Activated T-cell treated with anti-CD3 and anti-CD28 coated beads, Interleukin-2, amount 50 U/mL, for 4 hours (primary cell): ENCODE data around the gene PDZD2. TPM values are rescaled to one million over a fixed set of nuclear protein-coding genes. Genes with fewer than 3 reads are reported as not detected.

ENCODE experiments used
- ATAC-seq, 2 donors: fragments of 200-7000 bp; cut with Tn5 transposase; one replicate each; pipeline ENCODE4 v1.10.0; 2021
- DNase-seq: peaks from one replicate; pipeline ENCODE4 v3.0.0-alpha.2; 2020
- H3K27me3 Mint-ChIP-seq: one replicate; pipeline ENCODE4 v1.8.0; 2021; ENCODE audit warnings: low read depth, mixed read lengths
- H3K36me3 Mint-ChIP-seq: one replicate; pipeline ENCODE4 v1.8.0; 2022; ENCODE audit warnings: mixed read lengths; ENCODE audit not compliant: insufficient read depth
- H3K4me1 Mint-ChIP-seq: one replicate; pipeline ENCODE4 v1.8.0; 2021; ENCODE audit warnings: low read depth, mixed read lengths
- H3K4me3 Mint-ChIP-seq: one replicate; pipeline ENCODE4 v1.8.0; 2021; ENCODE audit warnings: mild to moderate bottlenecking, moderate library complexity, mixed read lengths
- H3K9me3 Mint-ChIP-seq: one replicate; pipeline ENCODE4 v1.8.0; 2021; ENCODE audit warnings: mixed read lengths
- total RNA-seq, 3 donors: library from RNA; stranded (reverse); gene quantifications; one replicate each; pipeline ENCODE4 v1.2.1, GENCODE V29; 2021

Gene PDZD2
- total RNA-seq, 3 donors from 2014 or later, result 0.03 to 0.24 (median 0.05) TPM

GRCh38 chr5:31937703-31938102, 298.8 kb downstream of the PDZD2 start:
- Mint-ChIP-seq H3K9me3 (no peaks in the 10 kb centered on the region), H3K36me3 (no peaks in the 10 kb centered on the region), H3K4me1 (no peaks in the 10 kb centered on the region), H3K27me3 (no peaks in the 10 kb centered on the region), H3K4me3 (no peak overlapping the region)
- DNase-seq, result no peak
- ATAC-seq, result no peak

- no peak overlapping the region for H3K4me3 Mint-ChIP-seq
- no peaks in the 10 kb centered on the region for H3K9me3 Mint-ChIP-seq
- H3K27me3 Mint-ChIP-seq, result no peaks in the 10 kb centered on the region
- no peak for DNase-seq
- H3K36me3 Mint-ChIP-seq, result no peaks in the 10 kb centered on the region
- no peaks in the 10 kb centered on the region for H3K4me1 Mint-ChIP-seq
- ATAC-seq, result no peak
Observed at GRCh38 chr5:31939151-31939550, 300.2 kb downstream of the PDZD2 start.

- H3K4me1 Mint-ChIP-seq, result no peaks in the 10 kb centered on the region
- H3K27me3 Mint-ChIP-seq, result no peaks in the 10 kb centered on the region
- no peak overlapping the region for H3K4me3 Mint-ChIP-seq
- H3K9me3 Mint-ChIP-seq, result no peaks in the 10 kb centered on the region
- no peak for ATAC-seq
- no peak for DNase-seq
- H3K36me3 Mint-ChIP-seq, result no peaks in the 10 kb centered on the region
Observed at GRCh38 chr5:31941151-31941755, 302.3 kb downstream of the PDZD2 start.

- H3K9me3 Mint-ChIP-seq, result no peaks in the 10 kb centered on the region
- H3K36me3 Mint-ChIP-seq, result no peaks in the 10 kb centered on the region
- no peak for ATAC-seq
- H3K4me3 Mint-ChIP-seq, result no peak overlapping the region
- DNase-seq, result no peak
- no peaks in the 10 kb centered on the region for H3K27me3 Mint-ChIP-seq
- H3K4me1 Mint-ChIP-seq, result no peaks in the 10 kb centered on the region
Observed at GRCh38 chr5:31942546-31942945, 303.6 kb downstream of the PDZD2 start.

GRCh38 chr5:31944684-31945445, 305.9 kb downstream of the PDZD2 start:
- H3K4me1 Mint-ChIP-seq, result no peaks in the 10 kb centered on the region
- no peaks in the 10 kb centered on the region for H3K27me3 Mint-ChIP-seq
- H3K36me3 Mint-ChIP-seq, result no peaks in the 10 kb centered on the region
- H3K4me3 Mint-ChIP-seq, result no peak overlapping the region
- DNase-seq (no peak), ATAC-seq (no peak)
- H3K9me3 Mint-ChIP-seq, result no peaks in the 10 kb centered on the region

- no peaks in the 10 kb centered on the region for H3K36me3 Mint-ChIP-seq
- no peak for DNase-seq
- H3K4me1 Mint-ChIP-seq, result no peaks in the 10 kb centered on the region
- no peaks in the 10 kb centered on the region for H3K27me3 Mint-ChIP-seq
- ATAC-seq, result no peak
- peaks cover 3% of the 10 kb centered on the region for H3K9me3 Mint-ChIP-seq
- H3K4me3 Mint-ChIP-seq, result no peak overlapping the region
Observed at GRCh38 chr5:31948006-31948405, 309.1 kb downstream of the PDZD2 start.

- ATAC-seq (no peak), DNase-seq (no peak)
- H3K4me1 Mint-ChIP-seq, result no peaks in the 10 kb centered on the region
- H3K36me3 Mint-ChIP-seq, result no peaks in the 10 kb centered on the region
- peaks cover 2% of the 10 kb centered on the region for H3K27me3 Mint-ChIP-seq
- no peak overlapping the region for H3K4me3 Mint-ChIP-seq
- peaks cover 3% of the 10 kb centered on the region for H3K9me3 Mint-ChIP-seq
Observed at GRCh38 chr5:31952067-31952466, 313.1 kb downstream of the PDZD2 start.

- Mint-ChIP-seq H3K4me3 (no peak overlapping the region), H3K36me3 (no peaks in the 10 kb centered on the region), H3K4me1 (no peaks in the 10 kb centered on the region), H3K9me3 (peaks cover 3% of the 10 kb centered on the region), H3K27me3 (peaks cover 3% of the 10 kb centered on the region)
- no peak for ATAC-seq
- no peak for DNase-seq
Observed at GRCh38 chr5:31954091-31954490, 315.2 kb downstream of the PDZD2 start.

- DNase-seq, result no peak
- no peaks in the 10 kb centered on the region for H3K4me1 Mint-ChIP-seq
- H3K36me3 Mint-ChIP-seq, result no peaks in the 10 kb centered on the region
- peaks cover 3% of the 10 kb centered on the region for H3K27me3 Mint-ChIP-seq
- H3K4me3 Mint-ChIP-seq, result no peak overlapping the region
- no peak for ATAC-seq
- H3K9me3 Mint-ChIP-seq, result no peaks in the 10 kb centered on the region
Observed at GRCh38 chr5:31957151-31957550, 318.2 kb downstream of the PDZD2 start.

GRCh38 chr5:31962351-31962751, 323.4 kb downstream of the PDZD2 start:
- Mint-ChIP-seq H3K36me3 (no peaks in the 10 kb centered on the region), H3K4me1 (no peaks in the 10 kb centered on the region), H3K4me3 (no peak overlapping the region), H3K9me3 (no peaks in the 10 kb centered on the region), H3K27me3 (peaks cover 2% of the 10 kb centered on the region)
- no peak for DNase-seq
- ATAC-seq, result no peak

- Mint-ChIP-seq H3K9me3 (no peaks in the 10 kb centered on the region), H3K4me3 (no peak overlapping the region), H3K27me3 (peaks cover 2% of the 10 kb centered on the region), H3K36me3 (no peaks in the 10 kb centered on the region), H3K4me1 (no peaks in the 10 kb centered on the region)
- no peak for DNase-seq
- ATAC-seq, result no peak
Observed at GRCh38 chr5:31962871-31963307, 324.0 kb downstream of the PDZD2 start.

GRCh38 chr5:31963358-31964006, 324.6 kb downstream of the PDZD2 start:
- Mint-ChIP-seq H3K4me1 (no peaks in the 10 kb centered on the region), H3K36me3 (no peaks in the 10 kb centered on the region), H3K27me3 (peaks cover 2% of the 10 kb centered on the region), H3K4me3 (no peak overlapping the region), H3K9me3 (no peaks in the 10 kb centered on the region)
- ATAC-seq (no peak), DNase-seq (no peak)

- Mint-ChIP-seq H3K9me3 (no peaks in the 10 kb centered on the region), H3K36me3 (no peaks in the 10 kb centered on the region), H3K27me3 (peaks cover 2% of the 10 kb centered on the region)
Observed at GRCh38 chr5:31964007-31964360, 325.1 kb downstream of the PDZD2 start.

GRCh38 chr5:31965227-31965626, 326.3 kb downstream of the PDZD2 start:
- Mint-ChIP-seq H3K4me1 (no peaks in the 10 kb centered on the region), H3K27me3 (peaks cover 2% of the 10 kb centered on the region), H3K4me3 (no peak overlapping the region), H3K9me3 (no peaks in the 10 kb centered on the region), H3K36me3 (no peaks in the 10 kb centered on the region)
- DNase-seq (no peak), ATAC-seq (no peak)

More at GRCh38 chr5:31964007-31964360, 325.1 kb downstream of the PDZD2 start:
- no peak for DNase-seq
- no peak for ATAC-seq
- Mint-ChIP-seq H3K4me3 (no peak overlapping the region), H3K4me1 (no peaks in the 10 kb centered on the region)

- ATAC-seq, result no peak
- no peak for DNase-seq
- Mint-ChIP-seq H3K36me3 (no peaks in the 10 kb centered on the region), H3K9me3 (no peaks in the 10 kb centered on the region), H3K27me3 (peaks cover 2% of the 10 kb centered on the region), H3K4me1 (no peaks in the 10 kb centered on the region), H3K4me3 (no peak overlapping the region)
Observed at GRCh38 chr5:31966936-31967335, 328.0 kb downstream of the PDZD2 start.
